ENCODE data around the gene MYO3B.

GRCh38 chr2:170455617-170456426 is 277.9 kb downstream of the MYO3B start:
- TF ChIP-seq EZH2 (IDR thresholded peaks at IDR 0.05; ENCODE audit: borderline replicate concordance, low read depth, low read length, poor library complexity, severe bottlenecking) (no peak), CTCF (conservative IDR thresholded peaks at IDR 0.05; ENCODE audit: low read depth, low read length) (no peak)
